AG04449 (cell line): ENCODE results near the gene TNFRSF8.

ENCODE experiments used
- CTCF ChIA-PET: fragments of 350-600 bp; formaldehyde crosslinking; extraction: SDS; loops from one replicate; lab custom pipeline; 2021; ENCODE audit warnings: antibody characterized with exemption; lab: Yijun Ruan, JAX
- POLR2A ChIA-PET: fragments of 400-600, 350-600 bp; formaldehyde crosslinking; extraction: SDS; loops from one replicate; lab custom pipeline; 2020; ENCODE audit warnings: antibody characterized with exemption, inconsistent platforms; lab: Yijun Ruan, JAX
- DNase-seq: peaks from one replicate; pipeline ENCODE4 v3.0.0-alpha.2; 2010; ENCODE audit warnings: low read depth, low spot score
- H3K4me3 ChIP-seq: 2 replicates; pipeline ENCODE4 v1.5.1; 2011; ENCODE audit warnings: low read depth, mild to moderate bottlenecking, control low read depth, low read length
- TF ChIP-seq, protein P1 (sequence below): IDR thresholded peaks from one replicate; pipeline ENCODE4 v1.5.1; 2011; ENCODE audit warnings: mild to moderate bottlenecking, moderate library complexity, low read length, control low read depth, inconsistent platforms; ENCODE audit not compliant: insufficient read depth; ENCODE audit errors: missing control alignments

The TNFRSF8 gene

GRCh38 chr1:12065872-12066271, 2.8 kb downstream of the TNFRSF8 start:
- CTCF ChIA-PET = interaction anchor here (1.6 to 5.4 kb wide), 2 partner anchors 11 to 13 kb away, joined by 5 to 56 read pairs; no protein-coding TSS in a partner anchor
- no peak for DNase-seq
- H3K4me3 ChIP-seq = no peak overlapping the region
- TF ChIP-seq, protein P1, sequence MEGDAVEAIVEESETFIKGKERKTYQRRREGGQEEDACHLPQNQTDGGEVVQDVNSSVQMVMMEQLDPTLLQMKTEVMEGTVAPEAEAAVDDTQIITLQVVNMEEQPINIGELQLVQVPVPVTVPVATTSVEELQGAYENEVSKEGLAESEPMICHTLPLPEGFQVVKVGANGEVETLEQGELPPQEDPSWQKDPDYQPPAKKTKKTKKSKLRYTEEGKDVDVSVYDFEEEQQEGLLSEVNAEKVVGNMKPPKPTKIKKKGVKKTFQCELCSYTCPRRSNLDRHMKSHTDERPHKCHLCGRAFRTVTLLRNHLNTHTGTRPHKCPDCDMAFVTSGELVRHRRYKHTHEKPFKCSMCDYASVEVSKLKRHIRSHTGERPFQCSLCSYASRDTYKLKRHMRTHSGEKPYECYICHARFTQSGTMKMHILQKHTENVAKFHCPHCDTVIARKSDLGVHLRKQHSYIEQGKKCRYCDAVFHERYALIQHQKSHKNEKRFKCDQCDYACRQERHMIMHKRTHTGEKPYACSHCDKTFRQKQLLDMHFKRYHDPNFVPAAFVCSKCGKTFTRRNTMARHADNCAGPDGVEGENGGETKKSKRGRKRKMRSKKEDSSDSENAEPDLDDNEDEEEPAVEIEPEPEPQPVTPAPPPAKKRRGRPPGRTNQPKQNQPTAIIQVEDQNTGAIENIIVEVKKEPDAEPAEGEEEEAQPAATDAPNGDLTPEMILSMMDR = no peak
- POLR2A ChIA-PET = no interaction called here

DNA sequence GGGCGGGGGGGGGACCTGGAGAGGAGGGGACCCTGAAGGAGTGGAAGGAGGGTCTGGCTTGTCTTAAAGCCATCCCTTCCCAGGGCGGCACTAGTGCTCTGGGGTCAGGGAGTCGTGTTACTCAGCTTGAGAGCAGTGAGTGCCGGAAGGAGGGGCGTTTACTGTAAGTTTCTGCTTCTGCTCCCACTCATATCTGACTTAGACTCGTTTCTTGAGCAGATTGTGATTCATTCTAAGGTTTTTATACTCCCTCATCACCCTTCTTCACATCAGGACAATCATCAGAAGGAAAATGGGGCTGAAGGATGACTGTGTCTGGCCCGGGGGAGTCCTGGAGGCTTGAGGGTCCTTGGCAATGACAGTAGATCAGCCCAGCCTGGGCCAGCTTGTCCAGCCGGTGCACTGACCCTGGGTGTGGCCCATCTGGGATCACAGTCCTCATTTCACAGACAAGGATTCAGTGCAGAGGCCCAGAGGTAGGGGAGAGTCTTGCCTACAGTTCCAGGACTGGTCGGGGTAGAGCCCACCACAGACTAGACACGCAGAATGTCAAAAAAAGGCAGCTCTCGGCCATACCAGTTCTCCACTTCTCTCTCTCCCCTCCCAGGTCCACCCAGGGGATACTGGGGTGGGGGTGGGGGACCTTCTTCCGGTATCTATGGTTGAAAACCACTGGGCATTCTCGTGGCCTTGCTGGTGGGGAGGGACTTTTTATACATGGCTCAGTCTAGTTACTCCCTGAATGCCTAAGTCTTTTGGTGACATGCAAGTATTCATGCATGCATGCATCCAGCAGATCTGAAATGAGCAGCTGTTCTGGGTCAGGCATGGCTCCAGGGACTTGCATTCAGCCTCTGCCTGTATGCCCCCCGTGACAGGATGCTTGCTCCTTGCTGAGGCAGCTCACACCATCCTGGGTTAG, 5.1 kb downstream of the TNFRSF8 start:
- H3K4me3 ChIP-seq = no peak overlapping the region; the same call in 1 of the 2 replicates
- CTCF ChIA-PET = interaction anchor here (0.7 to 5.4 kb wide), 3 partner anchors 11 to 349 kb away, joined by 3 to 56 read pairs (median 3); no protein-coding TSS in a partner anchor
- POLR2A ChIA-PET = interaction anchor here (0.7 to 1.1 kb wide), 2 partner anchors 11 to 22 kb away, joined by 4 read pairs; no protein-coding TSS in a partner anchor
- DNase-seq = no peak
- TF ChIP-seq, protein P1 = no peak

GRCh38 chr1:12069623-12070244, 6.6 kb downstream of the TNFRSF8 start:
- H3K4me3 ChIP-seq = no peak overlapping the region

GRCh38 chr1:12071892-12072291, 8.8 kb downstream of the TNFRSF8 start:
- no peak for DNase-seq
- H3K4me3 ChIP-seq = no peak overlapping the region
- CTCF ChIA-PET = interaction anchor here (0.6 to 0.9 kb wide), 2 partner anchors 29 to 34 kb away, joined by 3 read pairs; no protein-coding TSS in a partner anchor
- POLR2A ChIA-PET = no interaction called here
- TF ChIP-seq, protein P1 = no peak

More at GRCh38 chr1:12069623-12070244, 6.6 kb downstream of the TNFRSF8 start:
- DNase-seq = no peak
- CTCF ChIA-PET = interaction anchor here (5.4 kb wide), 1 partner anchor 9 kb away, joined by 56 read pairs; no protein-coding TSS in a partner anchor
- TF ChIP-seq, protein P1 = no peak
- POLR2A ChIA-PET = no interaction called here

- ChIA-PET POLR2A (no interaction called here), CTCF (no interaction called here)
- no peak for DNase-seq
- H3K4me3 ChIP-seq = no peak overlapping the region
- TF ChIP-seq, protein P1 = no peak
Measured at GRCh38 chr1:12072741-12073140, 9.6 kb downstream of the TNFRSF8 start.
